ENCODE results near the gene MPND.
"Not testable (repeated sequence)": the region's sequence is repeated elsewhere in the genome, so short reads cannot be mapped to it uniquely, and the experiment has no call there.

MPND gene

GRCh38 chr19:4347521-4347920 is 4.2 kb downstream of the MPND start:
- no peak for DNase-seq (ENCODE audit: low spot score)

- DNase-seq (ENCODE audit: low spot score): not testable (repeated sequence)
Observed at GRCh38 chr19:4349225-4349624, 5.9 kb downstream of the MPND start.

GRCh38 chr19:4350111-4350510 is 6.7 kb downstream of the MPND start:
- no peak for DNase-seq (ENCODE audit: low spot score)

GRCh38 chr19:4350726-4351125 is 7.4 kb downstream of the MPND start:
- no peak for DNase-seq (ENCODE audit: low spot score)

GRCh38 chr19:4352701-4353121 is 9.3 kb downstream of the MPND start:
- DNase-seq (ENCODE audit: low spot score): peak; percentile 50

GRCh38 chr19:4354282-4354681 is 10.9 kb downstream of the MPND start:
- DNase-seq (ENCODE audit: low spot score): no peak

GRCh38 chr19:4354897-4355296 is 11.5 kb downstream of the MPND start:
- DNase-seq (ENCODE audit: low spot score): no peak

- DNase-seq (ENCODE audit: low spot score): no peak
Observed at GRCh38 chr19:4357095-4357797, 13.9 kb downstream of the MPND start.

GRCh38 chr19:4357921-4358326 is 14.6 kb downstream of the MPND start:
- no peak for DNase-seq (ENCODE audit: low spot score)

GRCh38 chr19:4358709-4359626 is 15.6 kb downstream of the MPND start:
- no peak for DNase-seq (ENCODE audit: low spot score)

- no peak for DNase-seq (ENCODE audit: low spot score)
Observed at GRCh38 chr19:4359627-4360000, 16.3 kb downstream of the MPND start.

GRCh38 chr19:4360081-4360569 is 16.8 kb downstream of the MPND start:
- DNase-seq (ENCODE audit: low spot score): no peak

- no peak for DNase-seq (ENCODE audit: low spot score)
Observed at GRCh38 chr19:4360641-4361151, 17.3 kb downstream of the MPND start.

- no peak for DNase-seq (ENCODE audit: low spot score)
Observed at GRCh38 chr19:4361152-4362046, 18.0 kb downstream of the MPND start.

- no peak for DNase-seq (ENCODE audit: low spot score)
Observed at GRCh38 chr19:4362101-4362828, 18.9 kb downstream of the MPND start.

GRCh38 chr19:4362831-4363545 is 19.6 kb downstream of the MPND start:
- no peak for DNase-seq (ENCODE audit: low spot score)

- DNase-seq (ENCODE audit: low spot score): no peak
Observed at GRCh38 chr19:4363571-4364304, 20.4 kb downstream of the MPND start.

GRCh38 chr19:4365341-4365740 is 22.0 kb downstream of the MPND start:
- no peak for DNase-seq (ENCODE audit: low spot score)

GRCh38 chr19:4365791-4366665 is 22.7 kb downstream of the MPND start:
- DNase-seq (ENCODE audit: low spot score): no peak
